OCI-LY3 (cell line): ENCODE data around the gene ERBB4.

ENCODE experiments used
- H2AFZ ChIP-seq: fragments of 200-600, 300-600 bp; shearing (Covaris generic); 2 replicates; pipeline ENCODE4 v1.6.0; 2014; ENCODE audit warnings: antibody characterized with exemption, low read depth, low read length
- H3K27ac ChIP-seq: fragments of 200-600, 300-600 bp; sonication (generic); 2 replicates; pipeline ENCODE4 v1.5.1; 2014; ENCODE audit warnings: mild to moderate bottlenecking, low read length, moderate library complexity, mixed read lengths
- H3K27me3 ChIP-seq: fragments of 200-600, 300-600 bp; sonication (generic); 2 replicates; pipeline ENCODE4 v1.6.1; 2014; ENCODE audit warnings: low read depth, low read length, mixed read lengths
- H3K36me3 ChIP-seq: fragments of 200-600, 300-600 bp; sonication (generic); replicated peaks from 2 replicates; pipeline ENCODE3; 2014; ENCODE audit warnings: low read depth, low read length, mixed read lengths
- H3K4me1 ChIP-seq: fragments of 300-600, 200-600 bp; sonication (generic); 2 replicates; pipeline ENCODE4 v1.6.1; 2014; ENCODE audit warnings: low read length, mixed read lengths
- H3K4me2 ChIP-seq: fragments of 200-600, 300-600 bp; sonication (generic); 2 replicates; pipeline ENCODE4 v1.6.1; 2014; ENCODE audit warnings: low read length, mixed read lengths
- H3K4me3 ChIP-seq: fragments of 300-600, 200-600 bp; sonication (generic); 2 replicates; pipeline ENCODE4 v1.5.1; 2014; ENCODE audit warnings: antibody characterized with exemption, mild to moderate bottlenecking, low read length, moderate library complexity
- H3K79me2 ChIP-seq: fragments of 300-600, 200-600 bp; shearing (Covaris generic); 2 replicates; pipeline ENCODE4 v1.6.1; 2014; ENCODE audit warnings: mild to moderate bottlenecking, low read length, mixed read lengths
- H3K9ac ChIP-seq: fragments of 300-600, 200-600 bp; shearing (Covaris generic); 2 replicates; pipeline ENCODE4 v1.6.0; 2014; ENCODE audit warnings: mild to moderate bottlenecking, low read length, moderate library complexity
- H3K9me3 ChIP-seq: fragments of 200-600, 300-600 bp; shearing (Covaris generic); 2 replicates; pipeline ENCODE4 v1.6.1; 2014; ENCODE audit warnings: low read length, mixed read lengths; ENCODE audit not compliant: insufficient read depth
- H4K20me1 ChIP-seq: fragments of 200-600, 300-600 bp; sonication (generic); 2 replicates; pipeline ENCODE4 v1.6.1; 2016; ENCODE audit warnings: low read length, mixed read lengths; ENCODE audit not compliant: insufficient read depth
- EZH2phosphoT487 ChIP-seq: fragments of 200-600 bp; shearing (Covaris generic); IDR thresholded peaks from 2 replicates; pipeline ENCODE4 v1.6.1; 2018; ENCODE audit warnings: antibody characterized with exemption, mixed run types, low read depth
- TF ChIP-seq, protein P1 (sequence below): fragments of 200-600, 300-600 bp; sonication (generic); IDR thresholded peaks from 2 replicates; pipeline ENCODE4 v1.5.1; 2014; ENCODE audit warnings: antibody characterized with exemption, low read length, low read depth

Gene ERBB4

DNA sequence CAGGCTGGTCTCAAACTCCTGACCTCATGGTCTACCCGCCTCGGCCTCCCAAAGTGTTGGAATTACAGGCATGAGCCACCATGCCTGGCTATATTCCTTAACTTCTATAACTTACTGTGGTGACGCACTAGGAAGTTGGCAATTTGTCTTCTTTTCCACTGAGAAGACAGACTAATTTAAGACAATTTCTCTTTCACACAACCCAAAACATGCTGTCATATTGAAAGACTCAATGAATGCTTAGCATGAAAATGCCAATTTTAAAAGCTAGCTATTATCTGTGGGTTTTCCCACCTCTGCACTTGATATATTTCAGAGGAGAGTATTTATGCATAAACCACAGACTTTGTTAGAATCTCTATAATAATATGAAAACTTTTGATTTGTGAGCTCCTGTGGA lies 84.5 kb downstream of the ERBB4 start:
- Histone ChIP-seq H3K27me3 (no peaks in the 10 kb centered on the region), H3K27ac (no peak overlapping the region), H3K9me3 (no peaks in the 10 kb centered on the region), H3K36me3 (no peaks in the 10 kb centered on the region), H3K79me2 (no peaks in the 10 kb centered on the region), H3K9ac (no peak overlapping the region), H2AFZ (no peak overlapping the region), H3K4me1 (no peaks in the 10 kb centered on the region; the same call in 1 of the 2 replicates), H3K4me3 (no peak overlapping the region), H4K20me1 (no peaks in the 10 kb centered on the region), H3K4me2 (no peak overlapping the region; the same call in 1 of the 2 replicates)
- TF ChIP-seq, protein P1, sequence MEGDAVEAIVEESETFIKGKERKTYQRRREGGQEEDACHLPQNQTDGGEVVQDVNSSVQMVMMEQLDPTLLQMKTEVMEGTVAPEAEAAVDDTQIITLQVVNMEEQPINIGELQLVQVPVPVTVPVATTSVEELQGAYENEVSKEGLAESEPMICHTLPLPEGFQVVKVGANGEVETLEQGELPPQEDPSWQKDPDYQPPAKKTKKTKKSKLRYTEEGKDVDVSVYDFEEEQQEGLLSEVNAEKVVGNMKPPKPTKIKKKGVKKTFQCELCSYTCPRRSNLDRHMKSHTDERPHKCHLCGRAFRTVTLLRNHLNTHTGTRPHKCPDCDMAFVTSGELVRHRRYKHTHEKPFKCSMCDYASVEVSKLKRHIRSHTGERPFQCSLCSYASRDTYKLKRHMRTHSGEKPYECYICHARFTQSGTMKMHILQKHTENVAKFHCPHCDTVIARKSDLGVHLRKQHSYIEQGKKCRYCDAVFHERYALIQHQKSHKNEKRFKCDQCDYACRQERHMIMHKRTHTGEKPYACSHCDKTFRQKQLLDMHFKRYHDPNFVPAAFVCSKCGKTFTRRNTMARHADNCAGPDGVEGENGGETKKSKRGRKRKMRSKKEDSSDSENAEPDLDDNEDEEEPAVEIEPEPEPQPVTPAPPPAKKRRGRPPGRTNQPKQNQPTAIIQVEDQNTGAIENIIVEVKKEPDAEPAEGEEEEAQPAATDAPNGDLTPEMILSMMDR = no peak
- TF ChIP-seq EZH2phosphoT487 = no peak

DNA sequence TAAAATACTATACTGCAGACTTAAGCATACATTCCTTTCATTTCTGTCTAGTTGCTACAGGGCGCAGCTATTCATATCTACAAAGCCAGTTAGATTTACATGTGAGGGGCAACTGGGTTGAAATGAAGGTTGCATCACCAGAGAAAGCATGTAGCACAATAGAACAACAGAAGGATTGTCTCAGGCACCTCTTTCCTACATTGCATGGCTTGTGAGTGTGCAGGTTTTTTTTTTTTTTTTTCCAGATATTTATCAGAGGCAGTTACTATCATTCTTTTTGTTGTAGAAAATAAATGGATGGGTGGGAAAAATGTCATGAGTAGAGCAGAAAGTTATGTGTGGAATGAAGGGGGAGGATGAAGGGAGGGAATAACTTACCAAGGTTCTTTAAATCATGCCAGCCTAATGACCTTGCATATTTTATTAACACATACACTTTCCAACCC lies 86.8 kb downstream of the ERBB4 start:
- no peak overlapping the region for H2AFZ ChIP-seq
- H3K27ac ChIP-seq = no peak overlapping the region
- H3K36me3 ChIP-seq = no peaks in the 10 kb centered on the region
- H3K79me2 ChIP-seq = no peaks in the 10 kb centered on the region
- no peaks in the 10 kb centered on the region; the same call in 1 of the 2 replicates for H3K4me1 ChIP-seq
- H4K20me1 ChIP-seq = no peaks in the 10 kb centered on the region
- H3K27me3 ChIP-seq = no peaks in the 10 kb centered on the region
- no peak overlapping the region for H3K9ac ChIP-seq
- H3K4me3 ChIP-seq = no peak overlapping the region
- TF ChIP-seq, protein P1 = no peak
- no peak for TF ChIP-seq EZH2phosphoT487
- H3K4me2 ChIP-seq = no peak overlapping the region
- H3K9me3 ChIP-seq = no peaks in the 10 kb centered on the region

DNA sequence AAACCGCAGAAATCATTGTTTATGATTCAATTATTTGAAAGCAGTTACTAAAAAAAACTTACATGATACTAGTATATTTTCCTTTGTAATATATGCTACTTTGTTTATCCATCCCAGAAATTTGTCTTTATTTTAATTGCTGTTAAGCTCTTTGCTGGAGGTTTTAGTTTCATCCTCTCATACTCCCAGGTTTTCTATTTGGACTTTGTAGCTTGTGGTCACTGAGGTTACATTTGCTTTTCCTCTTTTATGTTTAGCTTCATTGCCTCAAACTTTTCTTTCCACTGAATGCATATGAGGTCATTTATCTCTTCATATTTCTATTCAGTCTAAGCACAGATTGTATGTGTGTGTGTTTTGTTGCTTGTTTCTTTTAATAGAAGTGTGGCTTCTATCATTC lies 89.9 kb downstream of the ERBB4 start:
- Histone ChIP-seq H2AFZ (no peak overlapping the region), H3K4me3 (no peak overlapping the region), H3K79me2 (no peaks in the 10 kb centered on the region), H3K4me2 (no peak overlapping the region), H3K27ac (no peak overlapping the region), H4K20me1 (no peaks in the 10 kb centered on the region), H3K27me3 (no peaks in the 10 kb centered on the region), H3K36me3 (no peaks in the 10 kb centered on the region), H3K4me1 (no peaks in the 10 kb centered on the region; the same call in 1 of the 2 replicates), H3K9me3 (no peaks in the 10 kb centered on the region), H3K9ac (no peak overlapping the region)
- TF ChIP-seq, protein P1 = no peak
- no peak for TF ChIP-seq EZH2phosphoT487

DNA sequence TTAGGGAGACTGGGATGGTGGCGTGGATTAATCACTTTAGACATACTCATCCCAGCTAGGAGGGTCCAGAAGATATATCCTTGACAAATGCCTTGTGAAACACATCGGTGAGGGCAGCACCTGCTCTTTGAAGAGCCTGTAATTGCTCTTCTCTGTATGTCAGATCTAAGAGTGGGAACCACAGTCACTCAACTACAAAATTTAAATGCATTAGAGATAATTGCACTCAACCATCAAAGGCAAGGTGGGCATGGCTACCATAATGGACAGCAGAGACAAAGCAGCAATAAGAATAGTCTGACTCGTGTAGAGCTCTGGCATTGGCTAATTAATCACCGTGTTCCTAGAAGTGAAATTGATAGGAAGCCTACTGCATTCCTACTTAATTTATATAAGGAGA lies 96.8 kb downstream of the ERBB4 start:
- Histone ChIP-seq H2AFZ (no peak overlapping the region), H3K36me3 (no peaks in the 10 kb centered on the region), H3K79me2 (no peaks in the 10 kb centered on the region), H3K9me3 (no peaks in the 10 kb centered on the region), H3K4me2 (no peak overlapping the region), H3K9ac (no peak overlapping the region), H3K27ac (no peak overlapping the region), H3K27me3 (no peaks in the 10 kb centered on the region), H4K20me1 (no peaks in the 10 kb centered on the region), H3K4me1 (no peaks in the 10 kb centered on the region), H3K4me3 (no peak overlapping the region)
- TF ChIP-seq, protein P1 = no peak
- no peak for TF ChIP-seq EZH2phosphoT487
